AG20443 (cell line): ENCODE results near the gene EFNA3.

Source experiments
- DNase-seq: peaks from one replicate; pipeline ENCODE4 v3.0.0; 2012; ENCODE audit warnings: low spot score, mixed read lengths

The EFNA3 gene

GRCh38 chr1:155083865-155084721 is 5.5 kb downstream of the EFNA3 start:
- DNase-seq, result no peak

GRCh38 chr1:155084722-155085503 is 6.3 kb downstream of the EFNA3 start:
- peak; percentile 97 for DNase-seq

GRCh38 chr1:155085504-155086127 is 7.0 kb downstream of the EFNA3 start:
- DNase-seq, result peak; percentile 66

- peak; percentile 80 for DNase-seq
These were observed 7.6 kb downstream of the EFNA3 start for GRCh38 chr1:155086128-155086741.

GRCh38 chr1:155086856-155087535 is 8.4 kb downstream of the EFNA3 start:
- no peak for DNase-seq

DNA sequence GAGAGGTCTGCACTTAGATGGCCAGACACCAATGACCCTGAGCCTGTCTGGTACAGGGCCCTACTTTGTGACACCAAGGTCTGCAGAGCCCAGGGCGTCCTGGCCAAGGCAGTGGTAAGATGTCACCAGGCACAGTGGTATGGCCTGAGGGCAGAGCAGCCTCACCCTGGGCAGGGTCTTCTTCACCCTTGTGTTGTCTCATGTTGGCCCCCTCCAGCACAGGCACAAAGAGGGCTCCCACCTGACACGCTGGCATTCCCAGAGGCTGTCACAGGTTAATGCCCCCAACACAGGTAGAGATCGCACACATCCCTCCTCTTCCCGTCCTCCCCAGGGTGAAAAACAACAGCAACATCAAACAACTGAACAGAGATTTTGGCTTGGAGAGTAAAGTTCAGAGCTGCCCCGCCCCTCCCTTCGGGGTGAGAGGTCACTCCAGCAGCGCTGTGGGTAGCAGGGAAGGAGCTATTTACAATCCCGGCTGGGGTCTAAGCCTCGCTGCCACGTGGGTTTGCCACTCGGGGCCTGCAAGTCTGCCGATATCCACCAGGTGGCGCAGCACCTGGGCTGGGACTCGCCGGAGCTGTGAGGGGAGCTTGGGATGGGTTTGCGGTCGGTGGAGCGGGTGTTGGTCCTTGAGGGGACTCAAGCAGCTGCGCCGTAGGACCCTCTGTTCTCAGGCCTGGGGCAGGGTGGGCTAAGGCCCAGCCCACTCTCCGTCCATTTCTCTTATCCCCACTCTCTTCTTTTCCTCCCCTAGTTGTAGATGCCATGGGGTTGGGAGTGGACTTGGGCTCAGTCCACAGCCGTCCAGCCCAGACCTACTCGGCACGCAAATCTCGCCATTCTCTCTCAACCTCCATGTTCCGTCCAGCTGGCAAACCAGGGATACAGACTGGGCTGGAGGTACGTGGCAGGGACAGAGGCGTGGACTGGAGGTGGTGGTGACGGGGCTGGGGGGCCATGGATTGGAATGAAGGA is 12.7 kb downstream of the EFNA3 start:
- DNase-seq, result peak; percentile 86

- DNase-seq, result no peak
These were observed 13.5 kb downstream of the EFNA3 start for GRCh38 chr1:155092131-155092530.

DNA sequence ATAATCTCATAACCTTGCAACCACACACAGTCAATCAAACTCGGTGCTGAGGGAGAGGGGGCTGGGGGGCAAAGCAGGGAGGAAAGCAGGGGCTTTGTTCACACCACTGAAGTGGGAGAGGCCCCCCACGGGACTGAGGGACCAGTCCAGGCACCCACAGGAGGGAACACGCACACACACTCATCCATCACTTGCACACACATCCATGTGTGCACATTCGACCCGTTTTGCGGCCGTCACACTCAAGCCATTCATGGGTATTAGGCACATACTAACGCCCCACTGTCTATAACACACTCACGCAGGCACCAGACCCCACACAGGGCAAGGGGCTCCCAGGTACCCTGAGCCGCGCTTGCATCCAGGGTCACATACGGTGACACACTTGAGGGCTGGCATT is 14.0 kb downstream of the EFNA3 start:
- no peak for DNase-seq

- DNase-seq, result peak; percentile 46
These were observed 15.4 kb downstream of the EFNA3 start for GRCh38 chr1:155093911-155094621.

DNA sequence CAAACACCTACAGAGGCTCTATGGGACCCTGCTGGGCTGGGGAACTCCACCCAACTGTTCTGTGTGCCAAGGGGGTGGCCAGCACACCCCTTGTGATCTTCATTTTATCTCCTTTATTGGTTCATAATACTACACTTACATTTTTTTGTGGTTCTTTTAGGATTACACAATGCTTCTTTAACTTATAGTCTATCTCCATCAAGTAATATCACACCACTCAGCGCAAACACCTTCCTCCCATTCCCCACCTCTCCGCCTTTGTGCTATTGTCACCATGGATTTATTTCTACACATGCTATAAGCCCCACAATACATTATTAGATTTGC is 15.9 kb downstream of the EFNA3 start:
- DNase-seq, result no peak

GRCh38 chr1:155099331-155099730 is 20.7 kb downstream of the EFNA3 start:
- DNase-seq, result no peak

GRCh38 chr1:155103325-155103724 is 24.7 kb downstream of the EFNA3 start:
- no peak for DNase-seq

GRCh38 chr1:155104605-155105534 is 26.2 kb downstream of the EFNA3 start:
- no peak for DNase-seq

- no peak for DNase-seq
These were observed 27.0 kb downstream of the EFNA3 start for GRCh38 chr1:155105604-155106011.

- no peak for DNase-seq
These were observed 28.2 kb downstream of the EFNA3 start for GRCh38 chr1:155106862-155107261.

- no peak for DNase-seq
These were observed 28.9 kb downstream of the EFNA3 start for GRCh38 chr1:155107309-155108264.

DNA sequence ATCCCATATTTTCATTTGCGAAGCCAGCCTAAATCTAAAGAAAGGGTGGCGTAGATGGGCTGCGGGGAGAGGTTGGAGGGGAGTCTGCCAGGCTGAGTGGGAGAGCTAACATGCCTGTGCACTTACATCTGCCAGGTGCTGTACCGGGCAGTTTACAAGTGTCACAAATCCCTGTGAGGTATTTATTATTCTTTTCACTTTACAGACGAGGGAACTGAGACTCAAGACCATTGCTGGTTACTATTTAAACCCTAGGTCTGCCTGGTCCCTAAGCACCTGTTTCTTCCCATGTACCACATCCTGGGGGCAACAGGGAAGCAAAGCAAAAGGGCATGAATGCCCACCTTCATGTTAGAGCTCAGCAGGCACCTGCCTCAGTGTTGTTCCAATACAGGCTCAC is 29.7 kb downstream of the EFNA3 start:
- DNase-seq, result no peak

DNA sequence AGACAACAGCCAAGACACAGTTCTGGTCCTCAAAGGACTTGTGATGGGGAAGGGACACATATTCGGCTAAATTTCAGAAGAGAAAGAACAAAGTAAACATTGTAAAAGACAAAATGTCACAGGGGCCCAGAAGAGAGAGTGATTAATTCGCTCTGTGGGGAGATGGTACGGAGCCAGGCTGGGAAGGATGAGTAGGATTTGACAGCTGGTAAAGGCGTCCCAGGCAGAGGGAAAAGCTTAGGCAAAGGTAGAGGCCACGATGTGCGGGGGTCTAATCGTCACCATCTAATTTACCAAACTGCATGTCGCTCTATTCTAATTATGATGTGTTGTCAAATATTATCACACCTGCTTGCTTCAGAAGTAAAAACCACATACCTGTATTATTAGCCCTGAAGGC is 31.7 kb downstream of the EFNA3 start:
- no peak for DNase-seq
